ENCODE measurements around the gene FARP2.
"Not testable (repeated sequence)": the region's sequence is repeated elsewhere in the genome, so short reads cannot be mapped to it uniquely, and the experiment has no call there.

The FARP2 gene

DNA sequence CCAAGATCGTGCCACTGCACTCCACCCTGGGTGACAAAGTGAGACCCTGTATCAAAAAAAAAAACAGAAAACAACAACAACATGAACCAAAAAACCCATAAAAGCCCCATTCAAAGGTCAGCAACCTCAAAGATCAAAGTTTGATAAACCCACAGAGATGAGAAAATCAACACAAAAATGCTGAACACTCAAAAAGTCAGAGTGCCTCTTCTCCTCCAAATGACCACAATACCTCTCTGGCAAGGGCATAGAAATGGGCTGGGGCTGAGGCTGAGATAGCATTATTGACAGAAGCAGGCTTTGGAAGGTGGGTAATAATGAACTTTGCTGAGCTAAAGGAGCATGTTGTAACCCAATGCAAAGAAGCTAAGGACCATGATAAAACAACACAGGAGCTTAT is 66.3 kb downstream of the FARP2 start:
- Histone ChIP-seq H3K9me3 (ENCODE audit: control insufficient read depth in 1 of 2, low read length in 2 of 2) (no peaks in the 10 kb centered on the region), H3K27ac (ENCODE audit: low read depth, low read length) (no peak overlapping the region), H3K27me3 (ENCODE audit: control insufficient read depth in 1 of 2, insufficient read depth in 2 of 2, low read length in 2 of 2) (no peaks in the 10 kb centered on the region), H3K9ac (ENCODE audit: low read depth in 1 of 2, low read length in 2 of 2) (no peak overlapping the region), H3K4me1 (ENCODE audit: control insufficient read depth in 1 of 2, insufficient read depth in 2 of 2, low read length in 2 of 2) (no peaks in the 10 kb centered on the region), H3K4me3 (ENCODE audit: low read depth in 1 of 2, low read length in 2 of 2) (no peak overlapping the region), H3K36me3 (ENCODE audit: control insufficient read depth in 1 of 2, insufficient read depth in 2 of 2, low read length in 2 of 2) (peaks cover 12 to 61% of the 10 kb centered on the region in 2 donors)

DNA sequence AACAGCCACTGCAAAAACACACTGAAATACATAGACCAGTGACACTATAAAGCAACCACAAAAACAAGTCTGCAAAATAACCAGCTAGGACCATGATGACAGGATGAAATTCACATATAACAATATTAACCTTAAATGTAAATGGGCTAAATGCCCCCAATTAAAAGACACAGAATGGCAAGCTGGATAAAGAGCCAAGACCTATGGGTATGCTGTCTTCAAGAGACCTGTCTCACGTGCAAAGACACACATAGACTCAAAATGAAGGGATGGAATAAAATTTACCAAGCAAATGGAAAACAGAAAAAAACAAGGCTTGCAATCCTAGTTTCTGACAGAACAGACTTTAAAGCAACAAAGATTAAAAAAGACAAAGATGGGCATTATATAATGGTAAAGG is 67.4 kb downstream of the FARP2 start:
- H3K9me3 ChIP-seq (ENCODE audit: control insufficient read depth in 1 of 2, low read length in 2 of 2); H3K4me3 ChIP-seq (ENCODE audit: low read depth in 1 of 2, low read length in 2 of 2); H3K4me1 ChIP-seq (ENCODE audit: control insufficient read depth in 1 of 2, insufficient read depth in 2 of 2, low read length in 2 of 2); H3K27ac ChIP-seq (ENCODE audit: low read depth, low read length); H3K27me3 ChIP-seq (ENCODE audit: control insufficient read depth in 1 of 2, insufficient read depth in 2 of 2, low read length in 2 of 2); H3K9ac ChIP-seq (ENCODE audit: low read depth in 1 of 2, low read length in 2 of 2): not testable (repeated sequence)
- H3K36me3 ChIP-seq (ENCODE audit: control insufficient read depth in 1 of 2, insufficient read depth in 2 of 2, low read length in 2 of 2): peaks cover 12 to 51% of the 10 kb centered on the region in 2 donors

DNA sequence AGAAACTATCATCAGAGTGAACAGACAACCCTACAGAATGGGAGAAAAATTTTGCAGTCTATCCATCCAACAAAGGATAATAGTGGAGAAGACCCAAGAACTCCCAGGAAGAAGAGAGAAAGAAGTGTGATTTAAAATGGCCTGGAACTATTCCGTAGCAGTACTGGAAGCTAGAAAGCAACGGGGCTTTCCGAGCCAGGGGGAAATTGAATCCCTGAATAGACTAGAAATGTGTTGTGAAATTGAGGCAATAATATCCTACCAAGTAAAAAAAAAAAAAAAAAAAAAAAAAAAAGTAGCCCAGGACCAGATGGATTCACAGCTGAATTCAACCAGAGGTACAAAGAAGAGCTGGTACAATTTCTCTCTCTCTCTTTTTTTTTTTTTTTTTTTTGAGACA is 69.3 kb downstream of the FARP2 start:
- Histone ChIP-seq H3K9me3 (ENCODE audit: control insufficient read depth in 1 of 2, low read length in 2 of 2) (no peaks in the 10 kb centered on the region), H3K9ac (ENCODE audit: low read depth in 1 of 2, low read length in 2 of 2) (no peak overlapping the region), H3K4me1 (ENCODE audit: control insufficient read depth in 1 of 2, insufficient read depth in 2 of 2, low read length in 2 of 2) (no peaks in the 10 kb centered on the region), H3K4me3 (ENCODE audit: low read depth in 1 of 2, low read length in 2 of 2) (no peak overlapping the region), H3K27ac (ENCODE audit: low read depth, low read length) (no peak overlapping the region), H3K36me3 (ENCODE audit: control insufficient read depth in 1 of 2, insufficient read depth in 2 of 2, low read length in 2 of 2) (peaks cover 21 to 52% of the 10 kb centered on the region in 2 donors), H3K27me3 (ENCODE audit: control insufficient read depth in 1 of 2, insufficient read depth in 2 of 2, low read length in 2 of 2) (no peaks in the 10 kb centered on the region)

DNA sequence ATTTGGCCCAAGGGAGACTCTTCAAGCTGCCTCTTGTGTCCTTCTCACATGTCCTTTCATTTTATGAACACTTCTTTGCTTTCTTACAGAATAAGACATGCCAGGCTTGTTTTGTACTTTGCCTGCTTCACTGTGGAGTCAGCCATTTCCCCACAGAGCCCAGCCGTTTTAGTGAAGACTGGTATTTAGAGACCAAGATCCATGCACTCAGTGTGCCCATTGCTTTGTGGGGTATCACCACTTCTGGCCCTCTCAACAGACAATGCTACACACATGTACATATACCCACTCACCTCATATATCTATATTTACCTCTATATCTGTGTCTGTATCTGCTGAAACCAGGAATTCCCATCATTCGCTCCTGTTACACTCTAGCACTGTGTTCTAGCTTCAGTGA is 74.1 kb downstream of the FARP2 start:
- H3K9me3 ChIP-seq (ENCODE audit: control insufficient read depth in 1 of 2, low read length in 2 of 2): no peaks in the 10 kb centered on the region
- no peaks in the 10 kb centered on the region for H3K4me1 ChIP-seq (ENCODE audit: control insufficient read depth in 1 of 2, insufficient read depth in 2 of 2, low read length in 2 of 2)
- no peak overlapping the region for H3K27ac ChIP-seq (ENCODE audit: low read depth, low read length)
- H3K9ac ChIP-seq (ENCODE audit: low read depth in 1 of 2, low read length in 2 of 2): no peak overlapping the region
- peaks cover 24 to 67% of the 10 kb centered on the region in 2 donors for H3K36me3 ChIP-seq (ENCODE audit: control insufficient read depth in 1 of 2, insufficient read depth in 2 of 2, low read length in 2 of 2)
- H3K4me3 ChIP-seq (ENCODE audit: low read depth in 1 of 2, low read length in 2 of 2): no peak overlapping the region
- no peaks in the 10 kb centered on the region for H3K27me3 ChIP-seq (ENCODE audit: control insufficient read depth in 1 of 2, insufficient read depth in 2 of 2, low read length in 2 of 2)

DNA sequence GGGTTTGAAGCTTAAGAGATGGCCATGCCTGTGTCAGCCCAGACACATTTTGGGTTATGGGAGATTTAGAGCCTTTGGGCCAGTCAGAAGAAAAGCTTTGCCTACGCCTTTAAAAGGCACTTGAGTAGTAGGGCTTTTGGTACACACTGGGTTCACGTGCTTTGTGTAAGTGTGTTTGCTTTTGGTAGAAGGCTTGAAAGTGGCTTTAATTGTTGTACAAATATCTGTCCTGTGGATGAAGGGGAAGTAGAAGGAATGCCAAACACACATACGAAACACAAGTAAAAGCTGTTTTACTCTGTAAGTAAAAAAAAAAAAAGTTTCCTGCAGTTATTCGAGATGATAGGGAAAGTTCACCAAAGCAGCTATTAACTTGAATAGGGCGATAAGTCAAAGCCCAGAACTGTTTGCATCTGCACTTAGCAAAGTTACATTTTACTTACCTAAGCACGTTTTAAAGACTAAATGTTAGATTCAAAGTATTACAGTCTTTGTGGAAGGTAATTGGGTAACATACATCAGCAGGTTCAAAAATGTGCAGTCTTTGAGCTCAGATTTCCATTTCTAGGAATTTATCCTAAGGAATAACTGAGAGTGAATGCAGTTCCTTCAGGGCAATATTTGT is 76.9 kb downstream of the FARP2 start:
- Histone ChIP-seq H3K36me3 (ENCODE audit: control insufficient read depth in 1 of 2, insufficient read depth in 2 of 2, low read length in 2 of 2) (peaks cover 35 to 75% of the 10 kb centered on the region in 2 donors), H3K4me3 (ENCODE audit: low read depth in 1 of 2, low read length in 2 of 2) (no peak overlapping the region), H3K27me3 (ENCODE audit: control insufficient read depth in 1 of 2, insufficient read depth in 2 of 2, low read length in 2 of 2) (no peaks in the 10 kb centered on the region), H3K9me3 (ENCODE audit: control insufficient read depth in 1 of 2, low read length in 2 of 2) (no peaks in the 10 kb centered on the region), H3K27ac (ENCODE audit: low read depth, low read length) (no peak overlapping the region), H3K9ac (ENCODE audit: low read depth in 1 of 2, low read length in 2 of 2) (no peak overlapping the region), H3K4me1 (ENCODE audit: control insufficient read depth in 1 of 2, insufficient read depth in 2 of 2, low read length in 2 of 2) (no peaks in the 10 kb centered on the region)

DNA sequence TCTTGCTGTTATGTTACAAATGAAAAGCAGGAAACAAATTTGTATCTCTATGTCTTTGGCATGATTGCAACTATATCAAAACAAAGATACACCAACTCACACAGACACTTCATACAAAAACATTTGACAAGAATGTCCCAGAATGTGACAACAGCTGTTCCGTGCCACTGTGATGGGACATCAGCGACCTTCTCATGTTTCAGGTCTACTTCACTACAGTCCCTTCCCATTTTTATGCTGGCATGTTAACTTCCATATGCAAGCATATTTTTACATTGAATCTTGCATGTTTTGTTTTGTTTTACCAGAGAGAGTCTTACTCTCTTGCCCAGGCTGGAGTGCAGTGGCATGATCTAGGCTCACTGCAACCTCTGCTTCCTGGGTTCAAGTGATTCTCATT is 81.1 kb downstream of the FARP2 start:
- no peak overlapping the region for H3K4me3 ChIP-seq (ENCODE audit: low read depth in 1 of 2, low read length in 2 of 2)
- H3K27me3 ChIP-seq (ENCODE audit: control insufficient read depth in 1 of 2, insufficient read depth in 2 of 2, low read length in 2 of 2): no peaks in the 10 kb centered on the region
- peaks cover 39 to 77% of the 10 kb centered on the region in 2 donors for H3K36me3 ChIP-seq (ENCODE audit: control insufficient read depth in 1 of 2, insufficient read depth in 2 of 2, low read length in 2 of 2)
- H3K9ac ChIP-seq (ENCODE audit: low read depth in 1 of 2, low read length in 2 of 2): no peak overlapping the region
- no peak overlapping the region for H3K27ac ChIP-seq (ENCODE audit: low read depth, low read length)
- no peaks in the 10 kb centered on the region for H3K4me1 ChIP-seq (ENCODE audit: control insufficient read depth in 1 of 2, insufficient read depth in 2 of 2, low read length in 2 of 2)
- no peaks in the 10 kb centered on the region for H3K9me3 ChIP-seq (ENCODE audit: control insufficient read depth in 1 of 2, low read length in 2 of 2)

DNA sequence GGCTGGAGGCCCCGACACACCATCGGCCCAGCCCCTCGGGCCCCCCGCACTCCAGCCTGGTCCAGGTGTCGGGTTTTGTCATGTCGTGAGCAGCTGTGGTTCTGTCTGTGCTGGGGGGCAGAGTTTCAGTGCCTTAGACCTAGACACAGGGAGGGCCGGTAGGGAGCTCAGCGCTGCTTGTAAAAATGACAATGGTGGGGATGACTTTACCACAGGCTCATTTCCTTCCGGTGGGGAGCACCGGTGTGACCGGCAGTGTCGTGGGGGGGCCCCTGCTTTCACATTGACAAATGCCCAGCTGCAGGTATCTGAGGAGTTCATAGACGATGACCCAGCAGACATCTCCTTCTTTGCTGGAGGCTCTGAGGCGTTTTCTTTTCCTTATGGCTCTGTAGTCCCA is 85.4 kb downstream of the FARP2 start:
- no peaks in the 10 kb centered on the region for H3K27me3 ChIP-seq (ENCODE audit: control insufficient read depth in 1 of 2, insufficient read depth in 2 of 2, low read length in 2 of 2)
- H3K4me3 ChIP-seq (ENCODE audit: low read depth in 1 of 2, low read length in 2 of 2): no peak overlapping the region
- peaks cover 35 to 74% of the 10 kb centered on the region in 2 donors for H3K36me3 ChIP-seq (ENCODE audit: control insufficient read depth in 1 of 2, insufficient read depth in 2 of 2, low read length in 2 of 2)
- no peak overlapping the region for H3K9ac ChIP-seq (ENCODE audit: low read depth in 1 of 2, low read length in 2 of 2)
- no peaks in the 10 kb centered on the region for H3K4me1 ChIP-seq (ENCODE audit: control insufficient read depth in 1 of 2, insufficient read depth in 2 of 2, low read length in 2 of 2)
- no peak overlapping the region for H3K27ac ChIP-seq (ENCODE audit: low read depth, low read length)
- no peaks in the 10 kb centered on the region for H3K9me3 ChIP-seq (ENCODE audit: control insufficient read depth in 1 of 2, low read length in 2 of 2)

DNA sequence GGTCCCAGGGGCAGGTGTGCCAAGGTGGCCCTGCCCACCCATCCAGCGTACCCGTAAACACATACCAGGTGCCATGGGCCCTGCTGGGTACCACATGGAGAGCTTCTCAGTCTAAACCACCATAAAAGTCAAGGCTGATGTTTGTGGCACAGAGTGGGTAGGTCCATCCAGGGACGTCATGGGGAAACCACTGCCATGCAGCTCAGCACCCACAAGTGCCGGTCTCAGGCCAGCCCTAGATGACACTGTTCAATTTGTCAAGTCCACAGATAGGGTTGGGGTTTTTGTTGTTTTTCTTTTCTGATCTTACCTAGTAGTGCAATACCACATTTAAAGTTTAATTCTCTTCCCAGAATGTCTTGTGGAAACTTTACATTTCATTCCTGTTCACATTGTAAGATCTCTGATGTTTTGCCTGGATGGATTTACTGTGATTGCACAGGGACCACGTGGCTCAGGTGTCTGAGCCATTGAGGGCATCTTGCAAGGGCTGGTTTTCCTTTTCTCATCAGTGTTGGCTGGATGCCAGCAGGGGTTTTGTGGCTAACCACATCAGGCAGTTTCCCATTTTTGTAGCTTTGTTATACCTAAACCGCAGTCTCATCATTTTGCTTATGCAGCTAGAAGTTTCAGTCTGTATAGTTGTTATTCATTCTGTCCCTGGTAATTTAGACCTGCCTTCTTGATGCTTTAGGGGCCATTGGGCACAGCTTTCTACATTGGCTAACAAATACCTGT is 87.6 kb downstream of the FARP2 start:
- H3K27me3 ChIP-seq (ENCODE audit: control insufficient read depth in 1 of 2, insufficient read depth in 2 of 2, low read length in 2 of 2): no peaks in the 10 kb centered on the region
- no peak overlapping the region for H3K27ac ChIP-seq (ENCODE audit: low read depth, low read length)
- H3K4me1 ChIP-seq (ENCODE audit: control insufficient read depth in 1 of 2, insufficient read depth in 2 of 2, low read length in 2 of 2): no peaks in the 10 kb centered on the region
- no peak overlapping the region for H3K9ac ChIP-seq (ENCODE audit: low read depth in 1 of 2, low read length in 2 of 2)
- no peaks in the 10 kb centered on the region for H3K9me3 ChIP-seq (ENCODE audit: control insufficient read depth in 1 of 2, low read length in 2 of 2)
- H3K4me3 ChIP-seq (ENCODE audit: low read depth in 1 of 2, low read length in 2 of 2): no peak overlapping the region
- H3K36me3 ChIP-seq (ENCODE audit: control insufficient read depth in 1 of 2, insufficient read depth in 2 of 2, low read length in 2 of 2): peaks cover 36 to 75% of the 10 kb centered on the region in 2 donors

DNA sequence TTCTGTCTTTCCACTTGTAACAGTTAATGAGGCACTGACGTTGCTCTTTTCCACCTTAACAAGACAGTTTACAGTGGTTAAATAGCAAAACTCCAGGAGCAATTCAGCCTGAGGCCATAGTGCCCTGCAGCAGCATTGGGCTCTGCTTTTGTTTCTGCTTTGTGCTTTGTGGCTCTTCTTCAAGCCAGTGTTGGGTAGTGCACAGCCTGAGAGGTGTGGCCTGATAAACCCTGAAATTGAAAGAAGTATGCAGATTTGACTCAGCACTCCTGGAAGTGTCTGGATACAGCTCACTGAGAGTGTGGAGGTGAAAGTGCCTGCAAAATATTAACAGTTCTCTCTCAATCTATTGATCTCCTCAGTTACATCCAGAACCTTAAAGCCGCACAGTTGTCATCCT is 89.3 kb downstream of the FARP2 start:
- no peaks in the 10 kb centered on the region for H3K9me3 ChIP-seq (ENCODE audit: control insufficient read depth in 1 of 2, low read length in 2 of 2)
- H3K36me3 ChIP-seq (ENCODE audit: control insufficient read depth in 1 of 2, insufficient read depth in 2 of 2, low read length in 2 of 2): peaks cover 31 to 73% of the 10 kb centered on the region in 2 donors
- no peak overlapping the region for H3K4me3 ChIP-seq (ENCODE audit: low read depth in 1 of 2, low read length in 2 of 2)
- H3K27ac ChIP-seq (ENCODE audit: low read depth, low read length): no peak overlapping the region
- H3K27me3 ChIP-seq (ENCODE audit: control insufficient read depth in 1 of 2, insufficient read depth in 2 of 2, low read length in 2 of 2): no peaks in the 10 kb centered on the region
- no peak overlapping the region for H3K9ac ChIP-seq (ENCODE audit: low read depth in 1 of 2, low read length in 2 of 2)
- no peaks in the 10 kb centered on the region for H3K4me1 ChIP-seq (ENCODE audit: control insufficient read depth in 1 of 2, insufficient read depth in 2 of 2, low read length in 2 of 2)

DNA sequence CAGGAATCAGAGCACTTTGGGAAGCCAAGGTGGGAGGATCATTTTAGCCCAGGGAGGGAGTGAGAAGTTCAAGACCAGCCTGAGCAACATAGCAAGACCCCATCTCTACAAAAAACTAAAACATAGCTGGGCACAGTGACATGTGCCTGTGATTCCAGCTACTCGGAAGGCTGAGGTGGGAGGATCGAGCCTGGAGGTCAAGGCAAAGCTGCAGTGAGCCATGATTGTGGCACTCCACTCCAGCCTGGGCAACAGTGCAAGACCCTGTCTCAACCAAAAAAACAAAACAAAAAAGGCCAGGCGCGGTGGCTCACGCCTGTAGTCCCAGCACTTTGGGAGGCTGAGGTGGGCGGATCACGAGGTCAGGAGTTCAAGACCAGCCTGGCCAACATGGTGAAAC is 94.0 kb downstream of the FARP2 start:
- not testable (repeated sequence) for H3K9ac ChIP-seq (ENCODE audit: low read depth in 1 of 2, low read length in 2 of 2); H3K4me1 ChIP-seq (ENCODE audit: control insufficient read depth in 1 of 2, insufficient read depth in 2 of 2, low read length in 2 of 2); H3K27me3 ChIP-seq (ENCODE audit: control insufficient read depth in 1 of 2, insufficient read depth in 2 of 2, low read length in 2 of 2); H3K9me3 ChIP-seq (ENCODE audit: control insufficient read depth in 1 of 2, low read length in 2 of 2); H3K4me3 ChIP-seq (ENCODE audit: low read depth in 1 of 2, low read length in 2 of 2); H3K27ac ChIP-seq (ENCODE audit: low read depth, low read length)
- H3K36me3 ChIP-seq (ENCODE audit: control insufficient read depth in 1 of 2, insufficient read depth in 2 of 2, low read length in 2 of 2): peaks cover 13 to 37% of the 10 kb centered on the region in 2 donors

Data from duodenal mucosa (tissue), 2 donors.